ENCODE measurements around the gene CDON.

The CDON gene

GRCh38 chr11:126105022-126105747 is 42.5 kb upstream of the CDON start:
- no peak for DNase-seq (ENCODE audit: low read depth)
- no peak overlapping the region for H3K4me3 ChIP-seq (ENCODE audit: low read length)
- TF ChIP-seq CTCF (conservative IDR thresholded peaks at IDR 0.05; ENCODE audit: low read depth, low read length): no peak

GRCh38 chr11:126104420-126104819 is 41.8 kb upstream of the CDON start:
- DNase-seq (ENCODE audit: low read depth): no peak

GRCh38 chr11:126103150-126103549 is 40.5 kb upstream of the CDON start:
- no peak for DNase-seq (ENCODE audit: low read depth)
- TF ChIP-seq CTCF (conservative IDR thresholded peaks at IDR 0.05; ENCODE audit: low read depth, low read length): no peak
- no peak overlapping the region for H3K4me3 ChIP-seq (ENCODE audit: low read length)

More at GRCh38 chr11:126104420-126104819, 41.8 kb upstream of the CDON start:
- H3K4me3 ChIP-seq (ENCODE audit: low read length): no peak overlapping the region
- no peak for TF ChIP-seq CTCF (conservative IDR thresholded peaks at IDR 0.05; ENCODE audit: low read depth, low read length)

- no peak for DNase-seq (ENCODE audit: low read depth)
- no peak overlapping the region for H3K4me3 ChIP-seq (ENCODE audit: low read length)
- TF ChIP-seq CTCF (conservative IDR thresholded peaks at IDR 0.05; ENCODE audit: low read depth, low read length): no peak
These were observed 39.8 kb upstream of the CDON start for GRCh38 chr11:126102436-126102981.

GRCh38 chr11:126101930-126102283 is 39.2 kb upstream of the CDON start:
- no peak for DNase-seq (ENCODE audit: low read depth)
- no peak overlapping the region for H3K4me3 ChIP-seq (ENCODE audit: low read length)
- no peak for TF ChIP-seq CTCF (conservative IDR thresholded peaks at IDR 0.05; ENCODE audit: low read depth, low read length)

- DNase-seq (ENCODE audit: low read depth): no peak
- H3K4me3 ChIP-seq (ENCODE audit: low read length): no peak overlapping the region
- TF ChIP-seq CTCF (conservative IDR thresholded peaks at IDR 0.05; ENCODE audit: low read depth, low read length): no peak
These were observed 38.7 kb upstream of the CDON start for GRCh38 chr11:126101251-126101929.

- no peak for TF ChIP-seq CTCF (conservative IDR thresholded peaks at IDR 0.05; ENCODE audit: low read depth, low read length)
- H3K4me3 ChIP-seq (ENCODE audit: low read length): no peak overlapping the region
- DNase-seq (ENCODE audit: low read depth): no peak
These were observed 38.0 kb upstream of the CDON start for GRCh38 chr11:126100716-126101115.
